ENCODE data around the gene CCDC169. TPM values are rescaled to one million over a fixed set of nuclear protein-coding genes. Genes with fewer than 3 reads are reported as not detected.

Gene CCDC169
- polyA plus RNA-seq, 1 donor (not counting 4 experiments of a cell fraction or from before 2014, with no cell fraction given): 0.17 TPM

DNA sequence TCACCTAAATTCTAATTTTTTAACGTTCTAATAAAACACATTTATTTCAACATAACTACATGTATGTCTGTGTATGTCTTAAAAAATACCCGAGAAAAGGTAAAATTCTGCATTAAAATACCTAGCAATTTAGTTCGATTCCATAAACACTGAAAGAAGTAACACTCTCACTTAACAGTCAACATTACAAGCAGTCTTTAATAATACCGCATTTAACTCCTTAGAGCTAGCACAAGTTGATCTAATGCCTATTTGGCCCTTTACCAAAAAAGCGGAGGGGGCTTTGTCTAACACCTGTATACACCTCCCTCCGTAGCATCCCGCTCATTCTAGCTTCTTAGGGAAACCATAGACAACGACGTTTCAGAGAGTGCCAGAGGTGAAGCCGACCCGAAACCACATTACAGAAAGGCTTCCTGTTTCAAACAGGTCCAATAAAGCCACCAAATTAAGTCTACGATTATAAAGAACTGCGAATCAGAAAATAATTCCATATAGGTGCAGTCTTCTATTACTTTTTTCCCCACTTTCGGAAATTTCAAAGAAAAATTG, 47.3 kb upstream of the CCDC169 start:
- H3K9ac ChIP-seq (ENCODE audit: control insufficient read depth, extremely low read depth, insufficient read depth, low read length): peak overlapping the region; percentile 97

GRCh38 chr13:36344173-36344572, 46.6 kb upstream of the CCDC169 start:
- Histone ChIP-seq H4K20me1 (ENCODE audit: control insufficient read depth, extremely low read depth, insufficient read depth, low read length) (no peaks in the 10 kb centered on the region), H3K4me3 (ENCODE audit: control insufficient read depth in 2 of 3, extremely low read depth in 1 of 3, insufficient read depth in 2 of 3, low read depth in 1 of 3, low read length in 3 of 3) (peak overlapping the region in 2 of 3 experiments; percentile 37 to 88), H2AFZ (ENCODE audit: control insufficient read depth, low read length) (peak overlapping the region; percentile 74), H3K9me1 (ENCODE audit: control insufficient read depth, extremely low read depth, insufficient read depth, low read length) (no peaks in the 10 kb centered on the region), H3K36me3 (ENCODE audit: control insufficient read depth in 2 of 2, extremely low read depth in 1 of 2, insufficient read depth in 2 of 2, low read length in 2 of 2) (no peaks in the 10 kb centered on the region), H3K4me1 (ENCODE audit: control insufficient read depth, extremely low read depth, insufficient read depth, low read length) (peaks cover 19% of the 10 kb centered on the region), H3K4me2 (ENCODE audit: control insufficient read depth, extremely low read depth, insufficient read depth, low read depth, low read length) (peak overlapping the region; percentile 77), H3K9me3 (ENCODE audit: control insufficient read depth, low read depth, low read length) (no peaks in the 10 kb centered on the region), H3K79me2 (ENCODE audit: control insufficient read depth, insufficient read depth, low read length) (peaks cover 54% of the 10 kb centered on the region), H3K27me3 (ENCODE audit: control insufficient read depth, extremely low read depth, insufficient read depth, low read length) (no peaks in the 10 kb centered on the region), H3K27ac (ENCODE audit: control insufficient read depth, insufficient read depth, low read length) (peak overlapping the region; percentile 24), H3K9ac (ENCODE audit: control insufficient read depth, extremely low read depth, insufficient read depth, low read length) (no peak overlapping the region)
- dilution Hi-C loops (cut with MboI; ENCODE audit: extremely low pct_ligation_motif_present, low sequenced_read_pairs): no loop called here
- FAIRE-seq: no peak
- TF ChIP-seq CTCF (optimal IDR thresholded peaks at IDR 0.05 in 1 of 3, IDR thresholded peaks at IDR 0.05 in 1 of 3, conservative IDR thresholded peaks at IDR 0.05 in 1 of 3; ENCODE audit: extremely low read depth in 1 of 3, insufficient read depth in 2 of 3, low read length in 3 of 3): no peak
- no peak for TF ChIP-seq EZH2 (IDR thresholded peaks at IDR 0.05; ENCODE audit: low read length)
- no peak for DNase-seq (ENCODE audit: low read depth, low spot score)

More for the DNA sequence above, 47.3 kb upstream of the CCDC169 start:
- Histone ChIP-seq H3K79me2 (ENCODE audit: control insufficient read depth, insufficient read depth, low read length) (peaks cover 48% of the 10 kb centered on the region), H3K27me3 (ENCODE audit: control insufficient read depth, extremely low read depth, insufficient read depth, low read length) (no peaks in the 10 kb centered on the region), H3K9me3 (ENCODE audit: control insufficient read depth, low read depth, low read length) (no peaks in the 10 kb centered on the region), H3K27ac (ENCODE audit: control insufficient read depth, insufficient read depth, low read length) (peak overlapping the region; percentile 98), H3K4me3 (ENCODE audit: control insufficient read depth in 2 of 3, extremely low read depth in 1 of 3, insufficient read depth in 2 of 3, low read depth in 1 of 3, low read length in 3 of 3) (peak overlapping the region; percentile 57 to 92 (median 88)), H4K20me1 (ENCODE audit: control insufficient read depth, extremely low read depth, insufficient read depth, low read length) (no peaks in the 10 kb centered on the region), H3K4me2 (ENCODE audit: control insufficient read depth, extremely low read depth, insufficient read depth, low read depth, low read length) (peak overlapping the region; percentile 77), H3K9me1 (ENCODE audit: control insufficient read depth, extremely low read depth, insufficient read depth, low read length) (no peaks in the 10 kb centered on the region), H3K4me1 (ENCODE audit: control insufficient read depth, extremely low read depth, insufficient read depth, low read length) (peaks cover 19% of the 10 kb centered on the region), H2AFZ (ENCODE audit: control insufficient read depth, low read length) (peak overlapping the region; percentile 95), H3K36me3 (ENCODE audit: control insufficient read depth in 2 of 2, extremely low read depth in 1 of 2, insufficient read depth in 2 of 2, low read length in 2 of 2) (no peaks in the 10 kb centered on the region)
- dilution Hi-C loops (cut with MboI; ENCODE audit: extremely low pct_ligation_motif_present, low sequenced_read_pairs): loop anchor here (5.0 kb wide), 1 partner anchor 52 kb away; no protein-coding TSS in a partner anchor
- FAIRE-seq (peak; percentile 23), DNase-seq (ENCODE audit: low read depth, low spot score) (no peak)
- no peak for TF ChIP-seq EZH2 (IDR thresholded peaks at IDR 0.05; ENCODE audit: low read length)
- no peak for TF ChIP-seq CTCF (optimal IDR thresholded peaks at IDR 0.05 in 1 of 3, IDR thresholded peaks at IDR 0.05 in 1 of 3, conservative IDR thresholded peaks at IDR 0.05 in 1 of 3; ENCODE audit: extremely low read depth in 1 of 3, insufficient read depth in 2 of 3, low read length in 3 of 3)

All from keratinocyte (primary cell).